Measurements from ENCODE around the gene TKTL2.
"Not testable (repeated sequence)": the region's sequence is repeated elsewhere in the genome, so short reads cannot be mapped to it uniquely, and the experiment has no call there.

The TKTL2 gene

DNA sequence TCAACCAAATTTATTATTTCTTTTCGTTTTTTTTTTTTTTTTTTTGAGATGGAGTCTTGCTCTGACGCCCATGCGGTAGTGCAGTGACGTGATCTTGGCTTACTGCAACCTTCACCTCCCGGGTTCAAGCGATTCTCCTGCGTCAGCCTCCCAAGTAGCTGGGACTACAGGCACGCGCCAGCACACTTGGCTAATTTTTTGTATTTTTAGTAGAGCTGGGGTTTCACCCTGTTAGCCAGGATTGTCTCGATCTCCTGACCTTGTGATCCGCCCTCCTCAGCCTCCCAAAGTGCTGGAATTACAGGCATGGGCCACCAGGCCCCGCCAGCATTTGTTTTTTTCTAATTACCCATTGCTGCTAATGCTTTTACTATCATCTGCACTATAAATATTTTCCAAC, 26.5 kb downstream of the TKTL2 start:
- not testable (repeated sequence) for DNase-seq, ATAC-seq

- ATAC-seq (no peak), DNase-seq (no peak)
Observed at GRCh38 chr4:163440040-163440439, 33.5 kb downstream of the TKTL2 start.

All from stimulated activated naive CD8-positive, alpha-beta T cell treated with anti-CD3 and anti-CD28 coated beads, Interleukin-15, Interleukin-2, amounts not matched to agents 100 U/mL and 50 U/mL, for 24 hours (primary cell).